Measurements from ENCODE around the gene PDE4D. TPM values are rescaled to one million over a fixed set of nuclear protein-coding genes. Genes with fewer than 3 reads are reported as not detected.

Gene PDE4D
- total and polyA plus RNA-seq, 3 donors from 2014 or later, result 7.8 to 13.9 (median 8.7) TPM

GRCh38 chr5:59301727-59302126, 591.8 kb downstream of the PDE4D start:
- H3K9me3 ChIP-seq, result no peaks in the 10 kb centered on the region
- intact Hi-C loops (cut with DNase I; ENCODE audit: low total_unique reads), result no loop called here
- no peaks in the 10 kb centered on the region for H3K36me3 ChIP-seq (ENCODE audit: low read depth, missing control alignments)
- TF ChIP-seq CTCF (IDR thresholded peaks at IDR 0.05) (no peak), POLR2A (IDR thresholded peaks at IDR 0.05) (no peak)
- WGBS, 2 donors, result 78 to 87% methylated on average over 4 of the region's 4 CpGs
- H3K27me3 ChIP-seq, result no peaks in the 10 kb centered on the region
- H3K4me1 ChIP-seq, result no peaks in the 10 kb centered on the region
- no peak overlapping the region for H3K27ac ChIP-seq
- DNase-seq, result no peak
- no peak overlapping the region for H3K4me3 ChIP-seq

GRCh38 chr5:59300930-59301329, 592.6 kb downstream of the PDE4D start:
- Histone ChIP-seq H3K27ac (no peak overlapping the region), H3K36me3 (ENCODE audit: low read depth, missing control alignments) (no peaks in the 10 kb centered on the region), H3K27me3 (no peaks in the 10 kb centered on the region), H3K4me1 (no peaks in the 10 kb centered on the region), H3K9me3 (no peaks in the 10 kb centered on the region), H3K4me3 (no peak overlapping the region)
- intact Hi-C loops (cut with DNase I; ENCODE audit: low total_unique reads), result no loop called here
- TF ChIP-seq POLR2A (IDR thresholded peaks at IDR 0.05), result no peak
- WGBS, 2 donors, result 91 to 100% methylated on average over 1 of the region's 1 CpG
- DNase-seq, result no peak

- intact Hi-C loops (cut with DNase I; ENCODE audit: low total_unique reads), result no loop called here
- H3K4me3 ChIP-seq, result no peak overlapping the region
- H3K9me3 ChIP-seq, result no peaks in the 10 kb centered on the region
- no peaks in the 10 kb centered on the region for H3K36me3 ChIP-seq (ENCODE audit: low read depth, missing control alignments)
- no peaks in the 10 kb centered on the region for H3K4me1 ChIP-seq
- no peak for DNase-seq
- H3K27ac ChIP-seq, result no peak overlapping the region
- 81 to 86% methylated on average over 3 of the region's 3 CpGs for WGBS, 2 donors
- TF ChIP-seq CTCF (IDR thresholded peaks at IDR 0.05) (no peak), POLR2A (IDR thresholded peaks at IDR 0.05) (no peak)
- no peaks in the 10 kb centered on the region for H3K27me3 ChIP-seq
Measured at GRCh38 chr5:59299006-59299405, 594.5 kb downstream of the PDE4D start.

- Histone ChIP-seq H3K36me3 (ENCODE audit: low read depth, missing control alignments) (no peaks in the 10 kb centered on the region), H3K27me3 (no peaks in the 10 kb centered on the region), H3K27ac (no peak overlapping the region), H3K9me3 (no peaks in the 10 kb centered on the region), H3K4me1 (no peaks in the 10 kb centered on the region), H3K4me3 (no peak overlapping the region)
- intact Hi-C loops (cut with DNase I; ENCODE audit: low total_unique reads), result no loop called here
- WGBS, 2 donors, result 31 to 38% methylated on average over 5 of the region's 5 CpGs
- DNase-seq, result no peak
- no peak for TF ChIP-seq POLR2A (IDR thresholded peaks at IDR 0.05)
- no peak for TF ChIP-seq CTCF (IDR thresholded peaks at IDR 0.05)
Measured at GRCh38 chr5:59296317-59297264, 596.9 kb downstream of the PDE4D start.

GRCh38 chr5:59293700-59294099, 599.8 kb downstream of the PDE4D start:
- TF ChIP-seq CTCF (IDR thresholded peaks at IDR 0.05) (no peak), POLR2A (IDR thresholded peaks at IDR 0.05) (no peak)
- WGBS, 2 donors, result 86 to 93% methylated on average over 4 of the region's 4 CpGs
- no peaks in the 10 kb centered on the region for H3K4me1 ChIP-seq
- no peaks in the 10 kb centered on the region for H3K9me3 ChIP-seq
- H3K4me3 ChIP-seq, result no peak overlapping the region
- intact Hi-C loops (cut with DNase I; ENCODE audit: low total_unique reads), result no loop called here
- DNase-seq, result no peak
- H3K36me3 ChIP-seq (ENCODE audit: low read depth, missing control alignments), result no peaks in the 10 kb centered on the region
- H3K27me3 ChIP-seq, result no peaks in the 10 kb centered on the region
- H3K27ac ChIP-seq, result no peak overlapping the region
